ENCODE data around the gene SHISA7. TPM values are rescaled to one million over a fixed set of nuclear protein-coding genes. Genes with fewer than 3 reads are reported as not detected.

The SHISA7 gene
- polyA plus RNA-seq, 1 of the 3 experiments (the other 2 are of a cell fraction) = 0.02 TPM

GRCh38 chr19:55473225-55474012 is 30.3 kb upstream of the SHISA7 start:
- Histone ChIP-seq H3K27me3 (ENCODE audit: insufficient read depth) (no peaks in the 10 kb centered on the region), H3K4me1 (ENCODE audit: control insufficient read depth in 1 of 2, insufficient read depth in 2 of 2, low read depth in 1 of 2, low read length in 1 of 2) (peaks cover 11 to 14% of the 10 kb centered on the region in 2 experiments; a peak in 2 of 4 replicates), H3K9me2 (no peaks in the 10 kb centered on the region), H3K9me3 (no peaks in the 10 kb centered on the region), H3K79me2 (ENCODE audit: insufficient read depth) (peaks cover 13% of the 10 kb centered on the region; the same call in 1 of the 2 replicates), H3K27ac (ENCODE audit: low read depth in 2 of 2, low read length in 1 of 2) (no peak overlapping the region), H3K4me3 (ENCODE audit: low read depth in 2 of 2, low read length in 1 of 2) (no peak overlapping the region), H3K36me3 (replicated peaks in 1 of 2; ENCODE audit: control insufficient read depth in 1 of 2, insufficient read depth in 2 of 2, low read length in 1 of 2) (no peaks in the 10 kb centered on the region), H3K9ac (no peak overlapping the region), H3K4me2 (no peak overlapping the region), H2AFZ (ENCODE audit: low read depth) (no peak overlapping the region), H4K20me1 (ENCODE audit: insufficient read depth) (no peaks in the 10 kb centered on the region), H3F3A (replicated peaks; ENCODE audit: insufficient read depth) (peaks cover 11% of the 10 kb centered on the region)
- POLR2A ChIA-PET = no interaction called here
- 85% methylated on average over 15 of the region's 16 CpGs for WGBS (ENCODE audit: low lambda C conversion rate)
- DNase-seq = no peak
- CTCF ChIA-PET = interaction anchor here (0.6 to 7.8 kb wide), 3 partner anchors 13 to 31 kb away, joined by 4 to 46 read pairs (median 5); no protein-coding TSS in a partner anchor
- TF ChIP-seq ELF1 (IDR thresholded peaks at IDR 0.05) (no peak), TEAD4 (IDR thresholded peaks at IDR 0.05; ENCODE audit: borderline replicate concordance, insufficient read depth) (no peak), RFX5 (IDR thresholded peaks at IDR 0.05; ENCODE audit: low read length) (no peak), TCF12 (IDR thresholded peaks at IDR 0.05) (no peak), MXI1 (IDR thresholded peaks at IDR 0.05; ENCODE audit: low read depth, low read length) (no peak), FOXM1 (IDR thresholded peaks at IDR 0.05; ENCODE audit: low read depth) (no peak), GATA2 (CRISPR knock-in tag; IDR thresholded peaks at IDR 0.05) (no peak), USF1 (IDR thresholded peaks at IDR 0.05; ENCODE audit: borderline replicate concordance, low read depth) (no peak), NRF1 (IDR thresholded peaks at IDR 0.05; ENCODE audit: low read depth, low read length) (no peak), RCOR1 (IDR thresholded peaks at IDR 0.05; ENCODE audit: low read length) (no peak), TAF1 (IDR thresholded peaks at IDR 0.05; ENCODE audit: borderline replicate concordance, low read depth, low read length) (no peak), SMC3 (IDR thresholded peaks at IDR 0.05; ENCODE audit: low read depth, low read length) (no peak), RXRA (IDR thresholded peaks at IDR 0.05; ENCODE audit: borderline replicate concordance, low read depth) (no peak)
- TF ChIP-seq, protein P1, sequence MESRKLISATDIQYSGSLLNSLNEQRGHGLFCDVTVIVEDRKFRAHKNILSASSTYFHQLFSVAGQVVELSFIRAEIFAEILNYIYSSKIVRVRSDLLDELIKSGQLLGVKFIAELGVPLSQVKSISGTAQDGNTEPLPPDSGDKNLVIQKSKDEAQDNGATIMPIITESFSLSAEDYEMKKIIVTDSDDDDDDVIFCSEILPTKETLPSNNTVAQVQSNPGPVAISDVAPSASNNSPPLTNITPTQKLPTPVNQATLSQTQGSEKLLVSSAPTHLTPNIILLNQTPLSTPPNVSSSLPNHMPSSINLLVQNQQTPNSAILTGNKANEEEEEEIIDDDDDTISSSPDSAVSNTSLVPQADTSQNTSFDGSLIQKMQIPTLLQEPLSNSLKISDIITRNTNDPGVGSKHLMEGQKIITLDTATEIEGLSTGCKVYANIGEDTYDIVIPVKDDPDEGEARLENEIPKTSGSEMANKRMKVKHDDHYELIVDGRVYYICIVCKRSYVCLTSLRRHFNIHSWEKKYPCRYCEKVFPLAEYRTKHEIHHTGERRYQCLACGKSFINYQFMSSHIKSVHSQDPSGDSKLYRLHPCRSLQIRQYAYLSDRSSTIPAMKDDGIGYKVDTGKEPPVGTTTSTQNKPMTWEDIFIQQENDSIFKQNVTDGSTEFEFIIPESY (IDR thresholded peaks at IDR 0.05; ENCODE audit: borderline replicate concordance, low read depth) = no peak
- TF ChIP-seq, protein P2, sequence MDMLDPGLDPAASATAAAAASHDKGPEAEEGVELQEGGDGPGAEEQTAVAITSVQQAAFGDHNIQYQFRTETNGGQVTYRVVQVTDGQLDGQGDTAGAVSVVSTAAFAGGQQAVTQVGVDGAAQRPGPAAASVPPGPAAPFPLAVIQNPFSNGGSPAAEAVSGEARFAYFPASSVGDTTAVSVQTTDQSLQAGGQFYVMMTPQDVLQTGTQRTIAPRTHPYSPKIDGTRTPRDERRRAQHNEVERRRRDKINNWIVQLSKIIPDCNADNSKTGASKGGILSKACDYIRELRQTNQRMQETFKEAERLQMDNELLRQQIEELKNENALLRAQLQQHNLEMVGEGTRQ (IDR thresholded peaks at IDR 0.05; ENCODE audit: borderline replicate concordance, low read depth, low read length) = no peak
